ENCODE measurements around the gene ZHX3.

DNA sequence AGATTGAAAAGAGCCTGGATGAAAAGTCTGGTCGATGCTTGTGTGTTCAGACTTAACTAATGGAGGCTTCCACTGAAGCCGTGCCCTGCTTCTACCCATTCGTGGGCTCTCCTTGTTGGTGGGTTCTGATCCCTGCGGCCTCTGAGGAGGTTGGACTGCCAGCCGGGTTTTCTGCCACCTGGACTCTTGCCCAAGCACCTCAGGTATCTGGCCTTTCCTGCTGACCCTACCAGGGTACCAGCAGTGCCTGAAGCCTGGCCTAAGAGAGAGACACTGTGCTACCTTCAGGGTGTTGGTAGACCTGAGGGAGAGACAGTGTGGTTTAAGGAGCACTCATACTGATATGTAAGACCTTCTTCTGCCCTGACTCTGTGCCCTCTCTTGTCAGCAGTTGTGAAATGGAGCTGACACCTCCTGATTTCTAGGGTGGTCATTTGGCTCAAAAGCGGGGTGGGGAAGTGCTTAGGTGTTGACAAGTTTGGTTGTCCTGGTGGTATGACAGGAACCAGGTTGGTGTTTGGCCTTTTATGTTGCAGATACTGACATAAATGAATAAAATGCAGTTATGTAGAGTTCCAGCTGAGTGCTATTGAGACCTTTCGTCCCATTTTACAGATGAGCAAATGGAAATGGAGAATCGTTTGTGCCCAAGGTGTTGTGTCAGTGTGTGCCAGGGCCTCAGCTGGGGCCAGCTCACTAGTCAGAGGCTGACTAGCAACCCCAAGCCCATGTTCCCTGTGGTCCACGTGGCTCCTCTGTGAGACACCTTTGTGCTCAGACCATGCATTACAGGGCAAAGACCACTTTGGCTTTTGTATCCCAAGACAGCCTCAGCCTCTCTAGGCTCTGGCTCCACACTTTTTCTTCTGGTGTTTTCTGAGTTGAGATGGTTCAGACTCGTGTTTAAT, 177.1 kb downstream of the ZHX3 start:
- TF ChIP-seq, protein P1, sequence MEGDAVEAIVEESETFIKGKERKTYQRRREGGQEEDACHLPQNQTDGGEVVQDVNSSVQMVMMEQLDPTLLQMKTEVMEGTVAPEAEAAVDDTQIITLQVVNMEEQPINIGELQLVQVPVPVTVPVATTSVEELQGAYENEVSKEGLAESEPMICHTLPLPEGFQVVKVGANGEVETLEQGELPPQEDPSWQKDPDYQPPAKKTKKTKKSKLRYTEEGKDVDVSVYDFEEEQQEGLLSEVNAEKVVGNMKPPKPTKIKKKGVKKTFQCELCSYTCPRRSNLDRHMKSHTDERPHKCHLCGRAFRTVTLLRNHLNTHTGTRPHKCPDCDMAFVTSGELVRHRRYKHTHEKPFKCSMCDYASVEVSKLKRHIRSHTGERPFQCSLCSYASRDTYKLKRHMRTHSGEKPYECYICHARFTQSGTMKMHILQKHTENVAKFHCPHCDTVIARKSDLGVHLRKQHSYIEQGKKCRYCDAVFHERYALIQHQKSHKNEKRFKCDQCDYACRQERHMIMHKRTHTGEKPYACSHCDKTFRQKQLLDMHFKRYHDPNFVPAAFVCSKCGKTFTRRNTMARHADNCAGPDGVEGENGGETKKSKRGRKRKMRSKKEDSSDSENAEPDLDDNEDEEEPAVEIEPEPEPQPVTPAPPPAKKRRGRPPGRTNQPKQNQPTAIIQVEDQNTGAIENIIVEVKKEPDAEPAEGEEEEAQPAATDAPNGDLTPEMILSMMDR (IDR thresholded peaks at IDR 0.05) = no peak
- no peak for TF ChIP-seq ZFX (IDR thresholded peaks at IDR 0.05; ENCODE audit: borderline replicate concordance)

Data from 22Rv1 (cell line).